AG10803 (cell line): Measurements from ENCODE around the gene ATL2.

Experiments used
- DNase-seq: peaks from one replicate; pipeline ENCODE4 v3.0.0; 2010; ENCODE audit warnings: low read depth
- H3K4me3 ChIP-seq: 2 replicates; pipeline ENCODE4 v1.5.1; 2011; ENCODE audit warnings: mild to moderate bottlenecking, low read length, control low read depth
- TF ChIP-seq, protein P1 (sequence below): conservative IDR thresholded peaks from 2 replicates; pipeline ENCODE4 v1.5.1; 2011; ENCODE audit warnings: mild to moderate bottlenecking, low read length, control low read depth, inconsistent platforms

The ATL2 gene

DNA sequence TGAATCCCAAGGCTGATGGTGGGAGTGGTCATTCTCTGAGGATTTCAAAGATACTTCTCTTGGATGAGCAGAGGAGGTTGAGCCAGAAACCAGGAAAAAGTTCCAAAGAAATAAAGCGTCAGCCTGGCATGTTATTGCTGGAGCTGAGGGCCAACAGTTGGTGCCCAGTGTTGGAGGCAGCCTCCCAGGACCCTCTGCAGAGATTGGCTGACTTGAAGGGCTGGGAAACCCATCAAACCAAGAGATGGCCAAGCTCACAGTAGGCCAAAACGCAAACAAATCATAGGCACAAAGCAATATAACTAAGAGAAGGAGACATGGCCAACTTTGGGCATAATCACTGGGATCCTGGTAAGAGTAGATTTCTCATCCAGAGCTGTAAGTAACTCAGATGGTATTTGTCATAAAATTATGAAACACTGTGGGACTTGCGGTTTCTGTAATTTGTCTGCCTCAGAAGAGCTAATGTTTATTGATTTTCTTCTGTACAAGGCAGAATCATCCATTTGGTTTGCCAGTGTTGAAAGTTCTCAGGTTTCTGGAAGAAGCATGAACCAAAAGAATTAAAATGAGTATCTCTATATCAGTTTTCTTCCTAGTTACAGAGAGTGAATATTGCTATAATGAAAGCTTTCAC, 108.3 kb downstream of the ATL2 start:
- TF ChIP-seq, protein P1, sequence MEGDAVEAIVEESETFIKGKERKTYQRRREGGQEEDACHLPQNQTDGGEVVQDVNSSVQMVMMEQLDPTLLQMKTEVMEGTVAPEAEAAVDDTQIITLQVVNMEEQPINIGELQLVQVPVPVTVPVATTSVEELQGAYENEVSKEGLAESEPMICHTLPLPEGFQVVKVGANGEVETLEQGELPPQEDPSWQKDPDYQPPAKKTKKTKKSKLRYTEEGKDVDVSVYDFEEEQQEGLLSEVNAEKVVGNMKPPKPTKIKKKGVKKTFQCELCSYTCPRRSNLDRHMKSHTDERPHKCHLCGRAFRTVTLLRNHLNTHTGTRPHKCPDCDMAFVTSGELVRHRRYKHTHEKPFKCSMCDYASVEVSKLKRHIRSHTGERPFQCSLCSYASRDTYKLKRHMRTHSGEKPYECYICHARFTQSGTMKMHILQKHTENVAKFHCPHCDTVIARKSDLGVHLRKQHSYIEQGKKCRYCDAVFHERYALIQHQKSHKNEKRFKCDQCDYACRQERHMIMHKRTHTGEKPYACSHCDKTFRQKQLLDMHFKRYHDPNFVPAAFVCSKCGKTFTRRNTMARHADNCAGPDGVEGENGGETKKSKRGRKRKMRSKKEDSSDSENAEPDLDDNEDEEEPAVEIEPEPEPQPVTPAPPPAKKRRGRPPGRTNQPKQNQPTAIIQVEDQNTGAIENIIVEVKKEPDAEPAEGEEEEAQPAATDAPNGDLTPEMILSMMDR, result no peak
- no peak overlapping the region for H3K4me3 ChIP-seq
- DNase-seq, result peak; percentile 82

DNA sequence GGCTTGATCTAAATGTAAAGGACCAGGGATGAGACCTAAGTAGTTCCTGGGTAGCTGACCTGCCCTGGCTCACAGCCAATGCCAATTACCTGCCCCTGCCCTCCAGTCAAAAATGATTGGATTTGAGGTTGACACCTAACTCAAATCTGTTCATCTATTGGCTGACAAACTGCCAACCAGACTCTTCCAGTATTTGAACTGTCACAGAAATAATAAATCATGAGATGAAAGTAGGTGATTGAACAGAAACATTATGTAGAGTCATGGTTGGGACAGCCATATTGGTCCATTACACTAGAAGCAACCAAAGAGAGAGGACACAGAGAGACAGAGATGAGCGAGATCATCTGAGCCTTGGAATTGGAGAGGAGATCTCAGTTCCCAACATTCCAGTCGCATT, 109.1 kb downstream of the ATL2 start:
- no peak overlapping the region for H3K4me3 ChIP-seq
- TF ChIP-seq, protein P1, result no peak
- no peak for DNase-seq

DNA sequence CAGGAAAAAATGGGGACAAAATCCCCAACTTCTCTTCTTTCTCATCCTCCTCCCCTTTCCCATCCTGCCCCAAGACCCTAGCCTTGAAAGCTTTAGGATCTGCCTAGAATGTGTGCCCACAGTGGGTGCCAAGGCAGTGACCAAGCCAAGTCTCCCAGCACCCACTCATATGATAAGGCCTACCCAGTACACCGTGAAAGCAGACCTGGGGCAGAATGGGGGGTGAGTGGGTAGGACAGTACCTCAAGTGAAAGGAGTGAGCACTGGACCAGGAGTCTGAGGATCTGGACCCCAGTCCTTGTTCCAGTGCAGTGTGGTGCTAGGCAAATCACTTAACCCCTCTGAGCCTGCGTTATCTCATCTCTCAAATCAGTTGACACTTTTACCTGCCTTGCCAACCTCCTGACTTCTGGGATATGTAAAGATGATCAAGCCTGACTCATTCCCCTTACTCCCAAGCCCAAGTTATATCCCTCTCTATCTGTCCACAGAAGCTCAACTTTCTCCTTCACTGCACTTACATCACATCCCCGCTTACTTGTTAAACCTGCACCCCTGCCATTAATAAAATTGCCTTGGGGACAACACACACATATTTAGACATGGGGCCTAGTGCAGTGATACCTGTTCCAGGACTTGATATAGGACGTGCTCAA, 109.7 kb downstream of the ATL2 start:
- no peak for DNase-seq
- TF ChIP-seq, protein P1, result no peak
- no peak overlapping the region for H3K4me3 ChIP-seq

DNA sequence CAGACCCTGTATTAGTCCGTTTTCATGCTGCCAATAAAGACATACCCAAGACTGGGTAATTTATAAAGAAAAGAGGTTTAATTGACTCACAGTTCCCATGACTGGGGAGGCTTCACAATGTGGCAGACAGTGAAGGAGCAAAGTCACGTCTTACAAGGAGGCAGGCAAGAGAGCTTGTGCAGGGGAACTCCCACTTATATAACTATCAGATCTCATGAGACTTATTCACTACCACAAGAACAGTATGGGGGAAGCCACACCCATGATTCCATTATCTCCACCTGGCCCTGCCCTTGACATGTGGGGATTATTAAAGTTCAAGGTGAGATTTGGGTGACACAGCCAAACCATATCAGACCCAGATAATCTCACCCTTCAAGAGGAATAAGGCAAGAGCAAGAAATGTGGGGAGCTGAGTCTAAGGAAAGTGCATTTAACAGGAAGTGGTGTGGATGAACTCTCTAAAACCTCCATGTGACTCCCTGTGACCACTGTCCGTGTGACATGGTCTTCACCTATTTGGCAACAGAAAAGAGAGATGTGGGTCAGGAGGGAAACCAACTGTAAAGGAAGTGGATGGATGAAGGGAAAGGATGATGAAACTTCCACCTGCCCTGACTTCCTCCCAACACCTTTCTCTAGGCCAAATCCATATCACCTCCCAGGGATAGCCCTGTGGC, 110.6 kb downstream of the ATL2 start:
- H3K4me3 ChIP-seq, result no peak overlapping the region
- no peak for DNase-seq
- TF ChIP-seq, protein P1, result no peak

DNA sequence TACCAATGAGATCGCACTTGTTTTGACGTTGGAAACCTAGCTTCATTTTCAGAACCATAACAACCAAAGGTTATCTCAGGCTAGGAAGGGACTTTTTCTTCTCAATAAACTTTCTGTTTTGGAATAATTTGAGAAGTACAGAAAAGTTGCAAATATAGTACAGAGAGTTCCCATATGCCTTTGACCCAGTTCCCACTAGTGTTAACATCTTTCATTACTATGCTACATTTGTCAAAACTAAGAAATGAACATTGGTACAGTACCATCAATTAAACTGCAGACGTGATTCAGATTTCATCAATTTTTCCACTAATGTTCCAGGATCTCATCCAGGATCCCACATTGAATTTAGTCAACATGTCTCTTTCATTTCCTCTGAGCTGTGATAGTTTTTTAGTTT, 111.6 kb downstream of the ATL2 start:
- no peak for DNase-seq
- no peak overlapping the region for H3K4me3 ChIP-seq
- TF ChIP-seq, protein P1, result no peak

DNA sequence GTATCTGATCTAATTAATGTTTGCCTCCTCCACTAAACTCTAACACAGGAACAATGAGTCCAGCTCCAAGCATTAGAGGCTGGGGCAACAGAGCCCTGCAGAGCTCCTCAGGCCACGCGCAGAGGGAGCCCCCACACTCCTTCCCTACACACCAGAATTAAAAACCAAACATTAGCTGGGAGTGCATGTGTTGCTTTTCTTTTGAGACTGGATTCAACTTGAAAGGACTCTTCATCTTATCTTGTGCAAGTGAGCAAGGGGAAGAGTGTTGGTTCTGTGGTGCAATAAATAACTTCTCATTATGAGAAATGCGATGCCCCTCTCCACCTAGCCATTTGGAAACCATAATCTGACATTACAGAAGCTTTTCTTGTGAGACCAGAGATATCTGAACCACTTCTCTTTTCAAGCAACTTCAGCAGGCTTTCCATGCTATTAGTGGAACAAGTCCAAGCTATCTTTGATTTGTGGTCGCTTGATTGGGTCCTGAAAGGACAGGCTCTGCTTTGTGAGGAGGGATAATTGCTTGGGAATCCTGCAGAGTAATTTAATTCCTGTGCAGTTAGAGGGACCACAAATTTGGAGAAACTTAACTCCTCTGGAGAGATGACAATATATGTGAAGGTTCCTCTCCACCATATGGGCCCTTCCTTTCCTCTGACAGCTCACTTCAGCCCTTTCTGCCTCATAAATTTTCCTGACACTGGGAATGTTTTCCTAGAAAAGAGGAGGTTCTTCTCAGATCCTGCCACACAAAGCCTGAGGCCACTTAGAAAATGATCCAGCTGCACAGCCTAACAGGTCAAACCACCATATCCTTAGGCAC, 112.5 kb downstream of the ATL2 start:
- peak; percentile 43 for DNase-seq
- TF ChIP-seq, protein P1, result no peak
- H3K4me3 ChIP-seq, result no peak overlapping the region
